Activated B cell treated with CpG ODN at 0.5 μM for 24 hours (primary cell): ENCODE measurements around the gene ORC4. TPM values are rescaled to one million over a fixed set of nuclear protein-coding genes. Genes with fewer than 3 reads are reported as not detected.

Source experiments
- ATAC-seq: fragments of 200-7000 bp; cut with Tn5 transposase; one replicate; pipeline ENCODE4 v1.10.0; 2021; ENCODE audit warnings: low read depth, mild to moderate bottlenecking, moderate library complexity
- CTCF ChIA-PET: fragments of 350-600 bp; sonication (Branson Sonifier 250); formaldehyde crosslinking; loops from one replicate; lab custom pipeline; 2021; ENCODE audit warnings: antibody characterized with exemption; lab: Charles Lee
- POLR2A ChIA-PET: fragments of 350-600 bp; sonication (Branson Sonifier 250); formaldehyde crosslinking; loops from one replicate; lab custom pipeline; 2021; ENCODE audit warnings: antibody characterized with exemption; lab: Charles Lee
- DNase-seq: peaks from one replicate; pipeline ENCODE4 v3.0.0; 2022
- H3K27ac Mint-ChIP-seq: one replicate; pipeline ENCODE4 v1.8.0; 2020; ENCODE audit warnings: mixed read lengths
- H3K27me3 Mint-ChIP-seq: one replicate; pipeline ENCODE4 v1.8.0; 2021; ENCODE audit warnings: mixed read lengths
- H3K36me3 Mint-ChIP-seq: one replicate; pipeline ENCODE4 v1.8.0; 2021; ENCODE audit warnings: low read depth, mixed read lengths
- H3K4me1 Mint-ChIP-seq: one replicate; pipeline ENCODE4 v1.8.0; 2021; ENCODE audit warnings: mixed read lengths
- H3K4me3 Mint-ChIP-seq: one replicate; pipeline ENCODE4 v1.8.0; 2020; ENCODE audit warnings: mild to moderate bottlenecking, mixed read lengths
- H3K9me3 Mint-ChIP-seq: one replicate; pipeline ENCODE4 v1.8.0; 2020; ENCODE audit warnings: mixed read lengths
- CTCF ChIP-seq: fragments of 200-600 bp; IDR thresholded peaks from one replicate; pipeline ENCODE4 v1.8.0; 2022; ENCODE audit warnings: antibody characterized with exemption, mild to moderate bottlenecking
- intact Hi-C: fragments of 100-400 bp; cut with micrococcal nuclease; formaldehyde crosslinking; loops from one replicate; pipeline ENCODE4 v1.15.1; 2024
- total RNA-seq: library from RNA; stranded (reverse); gene quantifications from 2 replicates; pipeline ENCODE4 v1.2.3, GENCODE V29; 2022

ORC4 gene
- total RNA-seq, 1 donor from 2014 or later: 30.7 TPM

DNA sequence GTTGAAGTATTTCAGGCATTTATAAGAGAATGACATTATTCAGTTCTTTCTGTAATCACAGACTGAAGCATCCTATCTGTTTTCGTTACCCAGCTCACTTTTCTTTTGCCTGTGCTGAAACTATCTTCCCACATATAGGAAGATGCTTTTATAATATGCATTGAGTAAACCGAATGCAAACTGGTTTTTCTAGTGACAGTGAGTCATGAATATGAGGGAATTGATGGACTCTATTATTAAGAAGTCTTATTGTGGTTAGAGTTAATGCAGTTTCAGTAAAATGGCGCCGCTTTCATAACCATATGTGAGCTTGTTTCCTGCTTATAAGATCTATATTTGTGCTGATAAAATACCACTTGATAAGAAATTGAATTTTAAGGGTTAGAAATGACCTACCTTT lies 116.5 kb downstream of the ORC4 start:
- ChIA-PET POLR2A (no interaction called here), CTCF (interaction anchor here (0.9 to 1.0 kb wide), 2 partner anchors 821 to 823 kb away, joined by 4 read pairs; no protein-coding TSS in a partner anchor)
- H3K4me3 Mint-ChIP-seq: no peak overlapping the region
- H3K9me3 Mint-ChIP-seq: no peaks in the 10 kb centered on the region
- DNase-seq (no peak), ATAC-seq (no peak)
- no peaks in the 10 kb centered on the region for H3K4me1 Mint-ChIP-seq
- intact Hi-C loops: no loop called here
- H3K27ac Mint-ChIP-seq: no peak overlapping the region
- TF ChIP-seq CTCF: no peak
- peaks cover 3% of the 10 kb centered on the region for H3K36me3 Mint-ChIP-seq
- no peaks in the 10 kb centered on the region for H3K27me3 Mint-ChIP-seq

- H3K27me3 Mint-ChIP-seq: no peaks in the 10 kb centered on the region
- no peaks in the 10 kb centered on the region for H3K9me3 Mint-ChIP-seq
- intact Hi-C loops: no loop called here
- no peak overlapping the region for H3K27ac Mint-ChIP-seq
- no peak for TF ChIP-seq CTCF
- no peaks in the 10 kb centered on the region for H3K36me3 Mint-ChIP-seq
- ChIA-PET CTCF (interaction anchor here (0.7 kb wide), 1 partner anchor 194 kb away, joined by 4 read pairs; no protein-coding TSS in a partner anchor), POLR2A (no interaction called here)
- no peak for DNase-seq
- H3K4me1 Mint-ChIP-seq: peaks cover 2% of the 10 kb centered on the region
- ATAC-seq: no peak
- no peak overlapping the region for H3K4me3 Mint-ChIP-seq
These were observed 131.9 kb downstream of the ORC4 start for GRCh38 chr2:147888680-147889079.

DNA sequence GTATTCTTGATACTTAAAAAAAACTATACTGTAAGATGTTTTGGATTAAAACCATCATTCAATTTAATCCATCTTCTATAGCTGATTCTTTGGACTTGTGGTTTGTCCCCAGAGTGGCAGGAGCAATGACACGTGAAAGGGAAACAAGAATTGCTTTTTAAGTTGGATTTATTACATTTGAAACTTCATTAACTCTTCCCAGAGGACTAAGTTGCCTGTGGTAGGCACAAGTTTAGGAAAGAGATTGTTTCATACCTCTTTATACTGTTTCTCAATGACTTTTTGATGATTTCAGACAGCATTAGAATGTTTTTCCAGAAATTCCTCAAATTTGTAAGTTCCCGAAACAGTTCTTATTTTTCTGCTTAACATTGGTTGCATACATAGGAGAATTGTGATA lies 134.4 kb downstream of the ORC4 start:
- POLR2A ChIA-PET: no interaction called here
- DNase-seq (no peak), ATAC-seq (no peak)
- Mint-ChIP-seq H3K27ac (no peak overlapping the region), H3K36me3 (no peaks in the 10 kb centered on the region), H3K4me1 (peaks cover 2% of the 10 kb centered on the region), H3K27me3 (no peaks in the 10 kb centered on the region), H3K9me3 (no peaks in the 10 kb centered on the region), H3K4me3 (no peak overlapping the region)
- intact Hi-C loops: no loop called here
- no peak for TF ChIP-seq CTCF
- CTCF ChIA-PET: interaction anchor here (0.7 kb wide), 1 partner anchor 9 kb away, joined by 3 read pairs; no protein-coding TSS in a partner anchor

GRCh38 chr2:147884830-147885229 lies 135.7 kb downstream of the ORC4 start:
- H3K9me3 Mint-ChIP-seq: no peaks in the 10 kb centered on the region
- H3K36me3 Mint-ChIP-seq: no peaks in the 10 kb centered on the region
- DNase-seq (no peak), ATAC-seq (no peak)
- no peak overlapping the region for H3K4me3 Mint-ChIP-seq
- no peaks in the 10 kb centered on the region for H3K27me3 Mint-ChIP-seq
- ChIA-PET CTCF (no interaction called here), POLR2A (no interaction called here)
- no peak for TF ChIP-seq CTCF
- H3K27ac Mint-ChIP-seq: no peak overlapping the region
- intact Hi-C loops: no loop called here
- peaks cover 2% of the 10 kb centered on the region for H3K4me1 Mint-ChIP-seq

DNA sequence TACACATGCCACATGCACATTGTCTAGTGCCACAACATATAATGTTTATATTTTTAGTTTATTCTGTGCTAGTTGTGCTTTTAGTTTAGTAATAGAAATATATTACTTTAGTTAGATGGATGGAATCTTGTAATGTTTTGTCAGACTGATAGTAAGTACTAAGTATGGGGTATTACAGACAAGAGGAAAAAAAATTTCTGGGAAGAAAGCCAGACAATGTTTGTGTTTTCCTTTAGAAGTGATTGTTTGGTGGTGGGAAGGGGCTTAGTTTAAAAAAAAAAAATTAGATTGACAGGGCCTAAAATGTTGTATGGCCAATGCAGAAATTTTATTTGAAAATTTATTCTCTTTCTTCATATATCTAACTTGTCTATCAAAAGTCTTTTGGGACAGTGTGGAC lies 137.9 kb downstream of the ORC4 start:
- ATAC-seq (no peak), DNase-seq (no peak)
- no peak for TF ChIP-seq CTCF
- POLR2A ChIA-PET: no interaction called here
- no peaks in the 10 kb centered on the region for H3K36me3 Mint-ChIP-seq
- H3K27ac Mint-ChIP-seq: no peak overlapping the region
- no peak overlapping the region for H3K4me3 Mint-ChIP-seq
- intact Hi-C loops: no loop called here
- CTCF ChIA-PET: no interaction called here
- no peaks in the 10 kb centered on the region for H3K27me3 Mint-ChIP-seq
- no peaks in the 10 kb centered on the region for H3K9me3 Mint-ChIP-seq
- peaks cover 2% of the 10 kb centered on the region for H3K4me1 Mint-ChIP-seq

Other genes with a start within 250 kb of the ORC4 start
- 2.0 and 2.8 TPM in 2 replicates for gene ACVR2A, start 175.7 kb downstream of the ORC4 start, total RNA-seq
- 48.5 and 55.7 TPM in 2 replicates for gene MBD5, start 354 bp upstream of the ORC4 start, total RNA-seq